ENCODE results near the gene LYZL1. TPM values are rescaled to one million over a fixed set of nuclear protein-coding genes. Genes with fewer than 3 reads are reported as not detected.

LYZL1 gene
- total RNA-seq, 1 experiment from 2014 or later = not detected

DNA sequence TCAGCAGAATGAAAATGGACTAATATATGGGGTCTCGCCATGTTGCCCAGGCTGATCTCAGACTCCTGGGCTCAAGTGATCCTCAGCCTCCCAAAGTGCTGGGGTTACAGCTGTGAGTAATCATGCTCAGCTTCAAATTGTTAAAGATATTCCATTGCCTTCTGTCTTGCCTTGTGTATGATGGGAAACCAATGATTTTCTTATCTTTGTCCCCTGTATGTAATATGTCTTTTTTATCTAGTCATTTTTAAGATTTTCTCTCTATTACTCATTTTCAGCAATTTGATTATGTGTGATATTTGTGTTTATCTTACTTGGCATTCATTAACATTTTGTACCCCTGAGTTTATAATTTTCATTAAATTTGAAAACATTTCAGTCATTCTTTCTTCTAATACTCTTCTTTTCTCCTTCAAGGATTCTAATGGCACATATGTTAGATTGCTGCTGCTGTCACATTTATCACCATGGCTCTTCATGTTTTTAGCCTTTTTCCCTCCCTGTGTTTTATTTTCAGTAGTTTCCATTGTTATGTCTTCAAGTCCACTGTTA is 12.6 kb downstream of the LYZL1 start:
- no peaks in the 10 kb centered on the region for H4K20me1 ChIP-seq (ENCODE audit: control insufficient read depth, insufficient read depth, insufficient read length)
- H3K4me2 ChIP-seq (ENCODE audit: insufficient read depth, insufficient read length, low read length) = no peak overlapping the region
- H3T11ph ChIP-seq (ENCODE audit: low read length) = no peak overlapping the region
- no peak overlapping the region for H2BK5ac ChIP-seq (ENCODE audit: insufficient read length, low read length)
- H3K79me2 ChIP-seq (ENCODE audit: insufficient read depth, low read length) = no peaks in the 10 kb centered on the region; the same call in 1 of the 2 replicates
- H3K9me3 Mint-ChIP-seq = peaks cover 40 to 49% of the 10 kb centered on the region in 2 experiments
- H4K5ac ChIP-seq (ENCODE audit: insufficient read length, low read depth, low read length) = no peak overlapping the region
- H3K27me3 ChIP-seq (ENCODE audit: insufficient read depth, low read length) = no peaks in the 10 kb centered on the region
- H2BK12ac ChIP-seq (ENCODE audit: insufficient read length, low read depth, low read length) = no peak overlapping the region
- no peak overlapping the region for H3K56ac ChIP-seq (ENCODE audit: insufficient read length, low read depth, low read length)
- no peak overlapping the region for H4K91ac ChIP-seq (ENCODE audit: insufficient read length, low read depth, low read length)
- H2BK120ac ChIP-seq (ENCODE audit: low read depth, low read length, poor library complexity, severe bottlenecking) = no peak overlapping the region
- H2BK20ac ChIP-seq (ENCODE audit: low read depth, low read length, poor library complexity, severe bottlenecking) = no peak overlapping the region
- no peaks in the 10 kb centered on the region for H3K79me1 ChIP-seq (ENCODE audit: insufficient read depth, low read depth, low read length, poor library complexity, severe bottlenecking)
- DNase-seq = no peak
- H3K9ac ChIP-seq (ENCODE audit: extremely low read depth, insufficient read length, low read length) = no peak overlapping the region
- H3K18ac ChIP-seq (ENCODE audit: insufficient read length, low read depth, low read length) = no peak overlapping the region
- no peak for TF ChIP-seq CTCF (conservative IDR thresholded peaks at IDR 0.05)
- no peak overlapping the region for H4K8ac ChIP-seq (replicated peaks; ENCODE audit: insufficient read length, low read depth, low read length)
- H3K4me3 Mint-ChIP-seq = no peak overlapping the region
- no peak overlapping the region for H3K27ac ChIP-seq (ENCODE audit: insufficient read length, low read depth, low read length)
- H3K27me3 Mint-ChIP-seq (ENCODE audit: low read depth) = no peaks in the 10 kb centered on the region; the same call in none of the 2 replicates
- peaks cover 23% of the 10 kb centered on the region for H3K9me3 ChIP-seq (ENCODE audit: control insufficient read depth, low read depth, low read length)
- no peak overlapping the region for H2AFZ ChIP-seq (ENCODE audit: low read length)
- H3K14ac ChIP-seq (ENCODE audit: insufficient read depth, low read length) = no peak overlapping the region
- no peaks in the 10 kb centered on the region for H3K4me1 ChIP-seq (ENCODE audit: insufficient read depth, low read length)
- H2BK15ac ChIP-seq (ENCODE audit: low read depth, low read length) = no peak overlapping the region
- no peak overlapping the region for H3K23ac ChIP-seq (ENCODE audit: insufficient read length, low read depth, low read length)
- H2AK5ac ChIP-seq (ENCODE audit: insufficient read length, low read length) = no peak overlapping the region
- WGBS (ENCODE audit: extremely low coverage, insufficient read length, low lambda C conversion rate) = no CpG with 5 or more reads among the region's 1 CpG
- H3K23me2 ChIP-seq (ENCODE audit: insufficient read length, low read depth, low read length, poor library complexity, severe bottlenecking) = no peaks in the 10 kb centered on the region
- H3K27ac Mint-ChIP-seq = no peak overlapping the region
- peaks cover 12 to 17% of the 10 kb centered on the region in 2 experiments for H3K4me1 Mint-ChIP-seq
- H3K36me3 Mint-ChIP-seq (ENCODE audit: insufficient read depth in 1 of 3, low read depth in 3 of 3) = peaks cover 26 to 51% (median 40%) of the 10 kb centered on the region in 3 experiments
- no peak overlapping the region for H3K4ac ChIP-seq (ENCODE audit: low read depth, low read length)

Data from H9 (cell line).